ENCODE results near the gene IQCF2. TPM values are rescaled to one million over a fixed set of nuclear protein-coding genes. Genes with fewer than 3 reads are reported as not detected.
"Not testable (repeated sequence)": the region's sequence is repeated elsewhere in the genome, so short reads cannot be mapped to it uniquely, and the experiment has no call there.

IQCF2 gene
- total and polyA plus RNA-seq, 12 donors, result not detected

DNA sequence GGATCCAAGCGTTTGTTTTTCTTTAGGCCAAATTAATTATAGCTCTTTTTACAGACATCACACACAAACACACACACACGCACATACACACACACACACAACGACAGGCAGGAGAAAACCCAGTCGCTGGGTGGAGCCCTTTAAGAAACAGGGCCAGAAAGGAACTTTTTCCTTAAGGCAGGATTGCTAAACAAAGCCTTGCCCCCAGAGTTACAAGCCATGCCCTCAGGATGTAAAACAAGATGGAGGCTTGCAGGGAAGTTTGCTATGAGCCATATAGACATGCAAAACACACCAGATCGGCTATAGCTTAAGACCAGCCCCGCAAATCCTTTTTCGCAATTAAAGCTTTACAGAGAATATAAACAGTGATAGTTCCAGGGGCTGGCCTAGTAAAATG, 16.3 kb upstream of the IQCF2 start:
- Histone ChIP-seq H3K36me3 (no peaks in the 10 kb centered on the region), H3K27me3 (peaks cover 0 to 32% (median 9%) of the 10 kb centered on the region in 7 donors), H3K4me1 (no peaks in the 10 kb centered on the region), H3K27ac (no peak overlapping the region), H3K9me3 (peaks cover 0 to 18% (median 0%) of the 10 kb centered on the region in 11 donors), H3K4me3 (no peak overlapping the region)
- TF ChIP-seq, protein P1, sequence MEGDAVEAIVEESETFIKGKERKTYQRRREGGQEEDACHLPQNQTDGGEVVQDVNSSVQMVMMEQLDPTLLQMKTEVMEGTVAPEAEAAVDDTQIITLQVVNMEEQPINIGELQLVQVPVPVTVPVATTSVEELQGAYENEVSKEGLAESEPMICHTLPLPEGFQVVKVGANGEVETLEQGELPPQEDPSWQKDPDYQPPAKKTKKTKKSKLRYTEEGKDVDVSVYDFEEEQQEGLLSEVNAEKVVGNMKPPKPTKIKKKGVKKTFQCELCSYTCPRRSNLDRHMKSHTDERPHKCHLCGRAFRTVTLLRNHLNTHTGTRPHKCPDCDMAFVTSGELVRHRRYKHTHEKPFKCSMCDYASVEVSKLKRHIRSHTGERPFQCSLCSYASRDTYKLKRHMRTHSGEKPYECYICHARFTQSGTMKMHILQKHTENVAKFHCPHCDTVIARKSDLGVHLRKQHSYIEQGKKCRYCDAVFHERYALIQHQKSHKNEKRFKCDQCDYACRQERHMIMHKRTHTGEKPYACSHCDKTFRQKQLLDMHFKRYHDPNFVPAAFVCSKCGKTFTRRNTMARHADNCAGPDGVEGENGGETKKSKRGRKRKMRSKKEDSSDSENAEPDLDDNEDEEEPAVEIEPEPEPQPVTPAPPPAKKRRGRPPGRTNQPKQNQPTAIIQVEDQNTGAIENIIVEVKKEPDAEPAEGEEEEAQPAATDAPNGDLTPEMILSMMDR (IDR thresholded peaks at IDR 0.05), result no peak
- intact Hi-C loops (cut with DNase I), result no loop called here
- no peak for ATAC-seq
- WGBS, 2 donors, result 71 to 72% methylated on average over 7 of the region's 7 CpGs
- DNase-seq, result no peak

DNA sequence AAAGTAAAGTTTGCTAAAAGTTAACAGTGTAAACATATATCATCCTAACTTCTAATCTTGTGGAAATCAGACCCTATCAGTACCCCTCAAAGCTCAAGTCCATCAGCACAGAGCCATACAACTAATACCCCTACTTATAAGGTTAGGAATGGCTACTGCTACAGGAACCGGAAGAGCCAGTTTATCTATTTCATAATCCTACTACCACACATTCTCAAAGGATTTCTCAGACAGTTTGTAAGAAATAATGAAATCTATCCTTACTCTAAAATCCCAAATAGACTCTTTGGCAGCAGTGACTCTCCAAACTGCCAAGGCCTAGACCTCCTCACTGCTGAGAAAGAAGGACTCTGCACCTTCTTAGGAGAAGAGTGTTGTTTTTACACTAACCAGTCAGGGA, 6.0 kb upstream of the IQCF2 start:
- H3K27me3 ChIP-seq; intact Hi-C loops (cut with DNase I); ATAC-seq; H3K27ac ChIP-seq; DNase-seq; H3K36me3 ChIP-seq; H3K4me3 ChIP-seq; H3K4me1 ChIP-seq; H3K9me3 ChIP-seq: not testable (repeated sequence)
- 85 to 88% methylated on average over 1 of the region's 1 CpG for WGBS, 2 donors

DNA sequence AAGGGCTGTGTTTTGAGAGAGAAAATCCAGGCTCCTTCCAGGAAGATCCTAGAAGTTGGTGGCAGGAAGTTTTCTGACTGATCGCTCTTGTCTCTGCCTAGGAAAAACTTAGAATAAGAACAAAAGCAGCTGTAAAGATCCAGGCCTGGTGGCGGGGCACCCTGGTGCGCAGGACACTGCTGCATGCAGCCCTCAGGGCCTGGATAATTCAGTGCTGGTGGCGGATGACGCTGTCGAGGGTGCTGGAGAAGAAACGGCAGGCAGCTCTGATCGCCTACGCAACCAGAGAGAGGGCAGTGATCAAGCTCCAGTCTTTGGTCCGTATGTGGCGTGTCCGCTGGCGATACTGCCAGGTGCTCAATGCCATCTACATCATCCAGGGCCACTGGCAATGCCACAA, 1.5 kb downstream of the IQCF2 start:
- H3K36me3 ChIP-seq, result no peaks in the 10 kb centered on the region
- no peak overlapping the region for H3K4me3 ChIP-seq
- no peaks in the 10 kb centered on the region for H3K4me1 ChIP-seq
- intact Hi-C loops (cut with DNase I), result no loop called here
- no peak for ATAC-seq
- H3K27me3 ChIP-seq, result peaks cover 0 to 26% (median 11%) of the 10 kb centered on the region in 7 donors
- no peak overlapping the region for H3K27ac ChIP-seq
- TF ChIP-seq, protein P1 (IDR thresholded peaks at IDR 0.05), result no peak
- 74 to 79% methylated on average over 13 of the region's 13 CpGs for WGBS, 2 donors
- no peak for DNase-seq
- H3K9me3 ChIP-seq, result no peaks in the 10 kb centered on the region

DNA sequence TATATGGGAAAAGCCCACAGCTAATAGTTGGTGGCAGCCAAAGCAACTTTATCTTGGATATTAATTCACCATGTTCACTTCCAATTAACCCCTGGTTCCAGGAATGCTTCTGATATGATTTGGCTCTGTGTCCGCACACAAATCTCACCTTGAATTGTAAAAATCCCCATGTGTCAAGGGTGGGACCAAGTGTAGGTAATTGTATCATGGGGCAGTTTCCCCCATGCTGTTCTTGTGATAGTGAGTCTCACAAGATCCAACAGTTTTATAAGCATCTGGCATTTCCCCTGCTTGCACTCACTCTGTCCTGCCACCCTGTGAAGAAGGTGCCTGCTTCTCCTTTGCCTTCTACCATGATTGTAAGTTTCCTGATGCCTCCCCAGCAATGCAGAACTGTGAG, 7.5 kb downstream of the IQCF2 start:
- WGBS, 2 donors, result 52 to 53% methylated on average over 1 of the region's 1 CpG
- H3K9me3 ChIP-seq; H3K27ac ChIP-seq; DNase-seq; H3K4me1 ChIP-seq; ATAC-seq; intact Hi-C loops (cut with DNase I); H3K4me3 ChIP-seq; H3K36me3 ChIP-seq: not testable (repeated sequence)
- peaks cover 0 to 45% (median 19%) of the 10 kb centered on the region in 7 donors for H3K27me3 ChIP-seq

DNA sequence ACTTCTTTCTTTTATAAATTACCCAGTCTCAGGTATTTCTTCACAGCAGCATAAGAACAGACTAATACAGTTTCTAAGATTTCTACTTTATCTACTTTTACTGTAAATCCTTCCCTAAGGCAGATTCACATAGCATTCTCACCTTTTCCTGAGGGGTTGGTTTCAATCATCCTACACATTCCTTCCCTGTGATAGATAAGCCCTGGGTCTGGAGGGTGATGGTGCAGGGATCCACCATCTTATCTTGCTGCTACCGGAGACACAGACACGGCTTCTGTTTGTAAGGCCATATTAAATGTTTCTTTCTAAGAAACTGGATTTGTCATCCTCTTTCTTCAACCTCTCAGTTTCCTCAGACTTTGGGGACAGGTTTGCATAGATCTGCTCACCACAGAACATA, 7.9 kb downstream of the IQCF2 start:
- Histone ChIP-seq H3K27me3 (peaks cover 0 to 49% (median 19%) of the 10 kb centered on the region in 7 donors), H3K9me3 (no peaks in the 10 kb centered on the region), H3K4me1 (no peaks in the 10 kb centered on the region), H3K4me3 (no peak overlapping the region), H3K27ac (no peak overlapping the region), H3K36me3 (no peaks in the 10 kb centered on the region)
- ATAC-seq (no peak), DNase-seq (no peak)
- WGBS, 2 donors, result 11 to 28% methylated on average over 2 of the region's 2 CpGs
- intact Hi-C loops (cut with DNase I), result no loop called here
- TF ChIP-seq, protein P1 (IDR thresholded peaks at IDR 0.05), result no peak

All from heart right ventricle (tissue), 16 donors.